ENCODE data around the gene INSC.

Gene INSC

DNA sequence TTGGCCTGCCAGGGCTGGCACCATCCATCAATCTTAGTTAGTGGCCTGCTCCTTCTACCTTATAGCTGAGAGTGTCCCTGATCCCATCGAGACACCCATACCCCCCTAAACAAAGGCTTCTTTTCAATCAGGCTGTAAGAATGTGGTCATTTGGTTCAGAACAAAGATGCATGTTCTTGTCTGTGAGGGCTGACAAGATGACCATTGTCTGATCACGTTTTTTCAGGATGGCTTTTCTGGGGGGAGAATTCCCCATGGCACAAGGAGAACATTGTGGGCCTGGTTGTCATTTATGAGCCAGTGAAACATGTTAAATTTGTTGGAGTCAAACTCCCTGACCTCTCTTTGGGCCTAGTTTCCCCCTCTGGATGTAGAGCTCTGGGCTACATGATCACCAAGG is 160.4 kb downstream of the INSC start:
- Mint-ChIP-seq H3K36me3 (ENCODE audit: low read depth) (no peaks in the 10 kb centered on the region), H3K27me3 (peaks cover 14% of the 10 kb centered on the region), H3K4me3 (no peak overlapping the region), H3K27ac (no peak overlapping the region), H3K4me1 (no peaks in the 10 kb centered on the region), H3K9me3 (peaks cover 3% of the 10 kb centered on the region)
- ATAC-seq (no peak), DNase-seq (no peak)

DNA sequence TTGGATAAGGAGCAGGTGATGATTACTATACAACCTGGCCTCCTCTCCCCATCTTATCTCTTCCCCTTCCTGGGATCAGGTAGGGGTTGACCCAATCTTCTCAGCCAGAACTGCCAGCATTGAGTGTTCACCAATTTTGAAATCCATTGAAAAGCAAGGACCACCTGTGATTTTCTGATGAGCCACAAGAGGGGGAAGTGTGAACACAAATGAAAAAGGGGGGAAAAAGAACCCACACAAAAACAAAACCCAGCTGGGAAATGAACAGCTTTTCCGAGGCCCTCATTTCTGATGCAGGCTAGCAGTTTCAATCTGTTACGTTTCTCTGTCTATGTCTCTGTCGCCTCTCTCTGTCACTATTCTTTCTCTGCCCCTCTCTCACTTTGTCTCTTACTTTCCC is 161.9 kb downstream of the INSC start:
- Mint-ChIP-seq H3K4me1 (no peaks in the 10 kb centered on the region), H3K36me3 (ENCODE audit: low read depth) (no peaks in the 10 kb centered on the region), H3K9me3 (peaks cover 3% of the 10 kb centered on the region), H3K27me3 (peaks cover 14% of the 10 kb centered on the region), H3K4me3 (no peak overlapping the region), H3K27ac (no peak overlapping the region)
- no peak for ATAC-seq
- no peak for DNase-seq

DNA sequence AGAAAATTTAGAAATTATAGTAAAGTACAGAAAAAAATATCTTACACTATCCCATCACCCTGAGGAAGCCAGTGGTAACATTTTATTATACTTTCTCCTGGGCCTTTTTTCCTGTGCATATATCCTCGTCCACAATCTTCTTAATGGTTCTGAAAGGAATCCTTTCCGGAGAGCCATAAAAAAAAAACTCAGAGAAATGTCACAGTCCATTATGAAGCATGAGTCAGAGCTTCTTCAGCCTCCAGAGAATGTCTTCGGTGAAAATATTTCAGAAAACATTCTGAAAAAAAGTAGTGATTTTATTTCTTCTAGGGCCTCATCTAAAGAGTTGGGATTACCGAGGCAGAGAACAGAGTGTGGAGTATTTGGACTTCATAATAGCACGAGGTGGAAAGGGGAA is 163.4 kb downstream of the INSC start:
- no peak overlapping the region for H3K27ac Mint-ChIP-seq
- no peaks in the 10 kb centered on the region for H3K9me3 Mint-ChIP-seq
- H3K36me3 Mint-ChIP-seq (ENCODE audit: low read depth), result no peaks in the 10 kb centered on the region
- ATAC-seq (no peak), DNase-seq (no peak)
- H3K27me3 Mint-ChIP-seq, result peaks cover 22% of the 10 kb centered on the region
- H3K4me3 Mint-ChIP-seq, result no peak overlapping the region
- H3K4me1 Mint-ChIP-seq, result no peaks in the 10 kb centered on the region

DNA sequence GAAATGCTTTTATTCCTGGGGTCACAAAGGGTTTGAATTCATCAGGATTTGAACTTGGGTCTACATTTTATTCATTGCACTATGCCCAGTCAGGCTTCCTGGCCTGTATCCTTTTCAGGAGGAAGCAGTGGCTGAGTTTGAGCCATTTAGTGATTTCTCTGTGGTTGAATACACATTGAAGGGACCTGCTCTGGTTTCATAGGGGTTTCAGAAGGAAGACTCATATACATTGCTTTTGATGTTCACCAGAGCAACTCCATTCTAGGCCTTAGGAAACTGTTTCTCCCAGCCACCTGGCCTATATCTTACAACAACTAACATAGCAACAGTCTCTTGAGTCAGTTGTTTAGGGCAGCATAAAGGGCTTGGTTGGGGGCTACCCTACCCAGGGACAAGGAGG is 165.7 kb downstream of the INSC start:
- H3K4me3 Mint-ChIP-seq, result no peak overlapping the region

DNA sequence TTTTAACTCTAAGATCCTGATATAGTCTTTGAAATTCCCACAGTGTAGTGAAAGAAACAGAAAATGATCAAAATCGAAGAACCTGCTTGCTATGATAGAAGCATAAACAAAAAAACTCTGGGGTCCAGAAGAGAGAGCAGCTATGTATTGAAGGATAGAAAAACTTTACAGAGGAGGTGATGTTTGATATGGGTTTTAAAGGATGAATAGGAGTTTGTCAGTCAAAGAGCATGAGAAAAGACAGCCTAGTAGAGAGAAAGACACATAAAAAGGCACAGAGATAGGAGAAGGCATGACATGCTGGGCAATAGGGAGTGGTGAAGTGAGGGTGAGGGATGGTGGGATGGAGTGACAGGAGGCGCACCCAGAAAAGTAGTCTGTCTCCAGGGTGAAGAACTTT is 168.0 kb downstream of the INSC start:
- ATAC-seq (no peak), DNase-seq (no peak)
- Mint-ChIP-seq H3K4me3 (no peak overlapping the region), H3K27me3 (peaks cover 18% of the 10 kb centered on the region), H3K4me1 (no peaks in the 10 kb centered on the region), H3K36me3 (ENCODE audit: low read depth) (no peaks in the 10 kb centered on the region), H3K9me3 (no peaks in the 10 kb centered on the region), H3K27ac (no peak overlapping the region)

More for the DNA sequence above, 165.7 kb downstream of the INSC start:
- Mint-ChIP-seq H3K27me3 (peaks cover 19% of the 10 kb centered on the region), H3K27ac (no peak overlapping the region), H3K36me3 (ENCODE audit: low read depth) (no peaks in the 10 kb centered on the region), H3K9me3 (no peaks in the 10 kb centered on the region), H3K4me1 (no peaks in the 10 kb centered on the region)
- no peak for ATAC-seq
- no peak for DNase-seq

DNA sequence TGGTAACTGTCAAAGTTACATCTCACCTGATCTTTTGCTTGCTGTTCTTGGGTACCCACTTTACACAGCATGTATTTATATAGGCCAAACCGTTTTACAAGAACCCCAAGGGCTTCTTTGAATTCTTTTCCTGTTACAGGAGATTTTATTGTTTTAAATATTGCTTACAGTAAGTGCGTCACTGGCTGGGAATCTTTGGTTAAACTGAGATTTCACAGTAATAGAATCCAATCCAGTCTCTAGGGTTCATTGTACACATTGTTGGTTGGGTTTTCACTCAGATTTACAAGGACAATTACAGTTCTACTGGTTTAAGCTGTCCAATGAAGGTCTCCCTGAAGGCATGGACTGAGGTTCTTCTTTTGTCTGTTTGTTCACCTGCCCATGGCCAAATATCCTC is 171.7 kb downstream of the INSC start:
- DNase-seq (no peak), ATAC-seq (no peak)
- Mint-ChIP-seq H3K9me3 (no peaks in the 10 kb centered on the region), H3K36me3 (ENCODE audit: low read depth) (no peaks in the 10 kb centered on the region), H3K4me3 (no peak overlapping the region), H3K27me3 (peaks cover 15% of the 10 kb centered on the region), H3K27ac (no peak overlapping the region), H3K4me1 (no peaks in the 10 kb centered on the region)

DNA sequence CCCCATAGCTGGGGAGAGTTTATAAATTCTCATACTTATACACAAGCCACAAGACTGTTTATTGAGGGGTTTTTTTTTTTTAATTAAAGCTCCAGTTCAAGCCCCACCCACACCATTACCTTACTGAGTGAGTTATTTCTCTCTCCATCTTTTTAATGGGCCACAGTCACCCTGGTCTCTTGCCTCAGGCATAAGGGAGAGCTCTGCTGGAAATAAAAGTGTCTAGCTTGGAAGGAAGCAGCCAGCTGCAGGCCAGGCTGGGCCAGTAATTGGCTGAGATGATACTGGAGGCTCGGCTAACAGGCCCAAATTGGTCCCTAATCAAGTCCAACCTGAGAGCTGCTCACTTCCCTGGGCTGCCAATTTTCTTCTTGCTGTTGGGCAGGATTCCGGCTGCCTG is 174.1 kb downstream of the INSC start:
- H3K27ac Mint-ChIP-seq, result no peak overlapping the region
- no peaks in the 10 kb centered on the region for H3K36me3 Mint-ChIP-seq (ENCODE audit: low read depth)
- DNase-seq (no peak), ATAC-seq (no peak)
- peaks cover 6% of the 10 kb centered on the region for H3K27me3 Mint-ChIP-seq
- H3K4me1 Mint-ChIP-seq, result no peaks in the 10 kb centered on the region
- no peak overlapping the region for H3K4me3 Mint-ChIP-seq
- H3K9me3 Mint-ChIP-seq, result no peaks in the 10 kb centered on the region

DNA sequence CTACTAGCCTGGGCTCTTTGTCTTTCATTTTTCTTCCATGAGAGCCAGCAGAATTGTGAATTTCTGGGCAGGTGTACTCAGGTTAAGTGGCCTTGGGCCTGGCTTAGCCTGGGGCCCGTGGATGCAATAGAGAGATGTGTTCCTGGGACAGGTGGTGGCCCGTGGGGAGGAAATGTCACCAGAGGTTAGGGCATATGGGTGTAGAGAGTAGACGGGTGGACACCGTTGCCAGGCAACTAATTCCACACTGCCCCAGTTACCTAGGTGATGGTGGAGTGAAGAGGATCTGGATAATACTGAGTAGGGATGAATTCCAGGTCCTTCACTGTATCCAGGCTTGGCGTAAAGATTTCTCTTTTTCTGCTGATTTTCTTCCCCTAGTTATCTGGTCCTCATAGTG is 175.0 kb downstream of the INSC start:
- H3K9me3 Mint-ChIP-seq, result no peaks in the 10 kb centered on the region
- ATAC-seq (no peak), DNase-seq (no peak)
- no peak overlapping the region for H3K27ac Mint-ChIP-seq
- H3K4me1 Mint-ChIP-seq, result no peaks in the 10 kb centered on the region
- peaks cover 6% of the 10 kb centered on the region for H3K27me3 Mint-ChIP-seq
- no peaks in the 10 kb centered on the region for H3K36me3 Mint-ChIP-seq (ENCODE audit: low read depth)
- no peak overlapping the region for H3K4me3 Mint-ChIP-seq

DNA sequence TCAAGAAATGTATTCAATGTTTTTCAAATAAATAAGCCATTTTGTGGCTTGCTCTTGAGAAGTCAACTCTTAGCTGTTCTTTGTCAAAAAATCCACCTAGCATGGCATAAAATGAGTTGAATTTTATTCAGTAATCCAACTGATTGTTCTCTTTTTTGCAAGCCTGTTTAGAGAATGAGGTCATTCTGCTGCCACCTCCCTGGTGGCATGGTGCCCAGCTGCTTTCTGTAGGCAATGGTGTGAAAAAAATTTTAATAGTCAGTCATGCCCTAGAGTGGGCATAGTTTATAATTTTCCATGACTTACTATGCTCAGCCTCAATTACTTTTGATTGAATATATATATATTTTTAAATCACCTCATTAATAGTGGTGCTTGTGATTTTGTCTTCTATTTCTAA is 177.2 kb downstream of the INSC start:
- Mint-ChIP-seq H3K4me1 (no peaks in the 10 kb centered on the region), H3K36me3 (ENCODE audit: low read depth) (no peaks in the 10 kb centered on the region), H3K9me3 (no peaks in the 10 kb centered on the region), H3K27ac (no peak overlapping the region), H3K27me3 (peaks cover 2% of the 10 kb centered on the region), H3K4me3 (no peak overlapping the region)
- no peak for ATAC-seq
- no peak for DNase-seq

DNA sequence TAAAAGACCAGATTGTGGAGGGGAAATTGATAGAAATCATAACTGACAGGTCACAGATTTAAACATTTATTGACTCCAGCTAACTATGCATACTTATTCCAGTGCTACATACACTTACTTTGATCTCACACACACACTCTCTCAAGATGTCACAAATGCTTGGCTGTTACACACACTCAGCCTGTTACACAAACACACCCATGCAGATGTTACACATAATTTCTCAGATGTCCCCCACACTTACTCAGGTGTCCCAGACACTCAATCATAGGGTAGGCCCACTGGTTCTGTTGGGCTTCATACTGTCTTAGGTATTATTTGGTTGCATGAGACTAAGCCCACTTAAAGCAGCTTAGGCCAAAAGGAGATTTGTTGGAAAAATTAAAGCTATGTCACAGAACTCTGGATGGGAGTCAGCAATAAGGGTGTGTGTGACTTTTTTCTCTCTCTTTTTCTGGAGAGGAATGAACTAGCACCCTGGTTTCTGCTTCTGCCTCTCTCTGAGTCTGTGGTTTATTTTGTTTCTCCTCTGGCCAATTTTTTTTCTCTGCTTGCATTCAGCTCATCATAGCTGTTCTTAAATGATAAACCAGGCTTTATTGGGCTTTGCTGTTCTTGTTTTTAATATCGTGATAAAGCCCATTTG is 179.4 kb downstream of the INSC start:
- Mint-ChIP-seq H3K9me3 (no peaks in the 10 kb centered on the region), H3K27ac (no peak overlapping the region), H3K4me1 (no peaks in the 10 kb centered on the region), H3K27me3 (peaks cover 2% of the 10 kb centered on the region), H3K4me3 (no peak overlapping the region), H3K36me3 (ENCODE audit: low read depth) (no peaks in the 10 kb centered on the region)
- no peak for ATAC-seq
- DNase-seq, result no peak

DNA sequence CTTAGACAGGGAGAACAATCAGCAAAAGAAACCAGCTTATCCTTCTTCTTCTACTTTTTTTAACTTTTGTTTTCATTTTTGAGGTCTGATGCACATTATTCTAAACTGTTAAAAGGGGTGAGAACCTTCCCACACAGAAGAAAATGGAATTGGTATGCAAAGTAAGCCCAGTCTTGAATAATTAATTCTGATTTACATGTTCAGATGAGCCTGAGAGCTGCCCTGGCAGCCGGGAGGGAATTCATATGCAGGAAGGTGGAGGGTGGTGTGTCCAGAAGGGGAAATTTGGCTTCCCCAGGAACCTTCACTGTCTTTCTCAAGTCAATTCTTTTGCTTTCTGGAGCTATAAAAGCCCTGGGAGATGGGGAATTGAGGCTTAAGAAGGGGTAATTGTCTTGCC is 181.0 kb downstream of the INSC start:
- Mint-ChIP-seq H3K4me3 (no peak overlapping the region), H3K36me3 (ENCODE audit: low read depth) (no peaks in the 10 kb centered on the region), H3K27me3 (peaks cover 2% of the 10 kb centered on the region), H3K4me1 (no peaks in the 10 kb centered on the region), H3K9me3 (no peaks in the 10 kb centered on the region), H3K27ac (no peak overlapping the region)
- DNase-seq, result no peak
- no peak for ATAC-seq
